HG03139 (cell line): ENCODE results near the gene FNDC3B.
A peak's percentile ranks its signal among the peaks of the same experiment; 100 is the strongest.
"Not testable (repeated sequence)": the region's sequence is repeated elsewhere in the genome, so short reads cannot be mapped to it uniquely, and the experiment has no call there.

ENCODE experiments used
- ATAC-seq: cut with Tn5 transposase; IDR thresholded peaks from one replicate; pipeline ENCODE4 v1.9.1; 2021; ENCODE audit not compliant: unreplicated experiment

The FNDC3B gene

GRCh38 chr3:172093581-172094443, 54.4 kb downstream of the FNDC3B start:
- not testable (repeated sequence) for ATAC-seq

- peak; percentile 95 for ATAC-seq
Measured at GRCh38 chr3:172094621-172095557, 55.5 kb downstream of the FNDC3B start.

- no peak for ATAC-seq
Measured at GRCh38 chr3:172096881-172097420, 57.6 kb downstream of the FNDC3B start.

- no peak for ATAC-seq
Measured at GRCh38 chr3:172097585-172097984, 58.2 kb downstream of the FNDC3B start.

GRCh38 chr3:172098698-172099494, 59.5 kb downstream of the FNDC3B start:
- ATAC-seq: no peak

- ATAC-seq: no peak
Measured at GRCh38 chr3:172099495-172099808, 60.1 kb downstream of the FNDC3B start.

GRCh38 chr3:172100482-172100881, 61.1 kb downstream of the FNDC3B start:
- ATAC-seq: no peak

GRCh38 chr3:172101107-172101506, 61.7 kb downstream of the FNDC3B start:
- no peak for ATAC-seq

- ATAC-seq: peak; percentile 34
Measured at GRCh38 chr3:172102123-172102882, 62.9 kb downstream of the FNDC3B start.

- ATAC-seq: no peak
Measured at GRCh38 chr3:172102883-172103310, 63.5 kb downstream of the FNDC3B start.

GRCh38 chr3:172103724-172104123, 64.3 kb downstream of the FNDC3B start:
- no peak for ATAC-seq

- ATAC-seq: no peak
Measured at GRCh38 chr3:172104471-172105072, 65.2 kb downstream of the FNDC3B start.

GRCh38 chr3:172106037-172106954, 66.9 kb downstream of the FNDC3B start:
- ATAC-seq: no peak

GRCh38 chr3:172106989-172107388, 67.6 kb downstream of the FNDC3B start:
- ATAC-seq: peak; percentile 49

GRCh38 chr3:172107403-172107802, 68.0 kb downstream of the FNDC3B start:
- peak; percentile 87 for ATAC-seq

- ATAC-seq: no peak
Measured at GRCh38 chr3:172110127-172110779, 70.9 kb downstream of the FNDC3B start.

GRCh38 chr3:172111163-172111562, 71.8 kb downstream of the FNDC3B start:
- no peak for ATAC-seq
